Activated T-cell treated with anti-CD3 and anti-CD28 coated beads, Interleukin-2, amount 50 U/mL, for 1 hour (primary cell): Measurements from ENCODE around the gene CREBL2.
"Not testable (repeated sequence)": the region's sequence is repeated elsewhere in the genome, so short reads cannot be mapped to it uniquely, and the experiment has no call there.

Source experiments
- DNase-seq: peaks from one replicate; pipeline ENCODE4 v3.0.0-alpha.2; 2020

The CREBL2 gene

DNA sequence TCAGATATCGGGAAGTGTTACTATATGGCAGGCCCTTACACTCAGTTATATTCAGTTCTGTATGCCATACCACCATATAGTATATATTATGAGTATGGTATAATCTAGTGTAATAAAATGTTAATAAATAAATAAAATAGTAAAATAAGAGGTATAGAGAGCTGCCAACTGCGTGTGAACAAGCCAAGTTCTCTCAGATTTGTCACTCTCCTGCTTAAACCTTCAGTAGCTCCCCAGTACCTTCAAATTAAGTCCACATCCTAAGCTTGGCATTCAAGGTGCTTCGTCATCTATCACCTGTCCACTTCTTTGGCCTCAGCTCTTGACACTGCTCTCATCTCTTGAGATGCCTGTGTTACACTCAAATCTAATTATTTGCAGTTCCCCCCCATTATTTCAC lies 12.8 kb upstream of the CREBL2 start:
- no peak for DNase-seq

- DNase-seq = no peak
Measured at GRCh38 chr12:12599750-12600643, 11.7 kb upstream of the CREBL2 start.

GRCh38 chr12:12600659-12601058 lies 11.0 kb upstream of the CREBL2 start:
- no peak for DNase-seq

GRCh38 chr12:12604740-12605139 lies 6.9 kb upstream of the CREBL2 start:
- no peak for DNase-seq

DNA sequence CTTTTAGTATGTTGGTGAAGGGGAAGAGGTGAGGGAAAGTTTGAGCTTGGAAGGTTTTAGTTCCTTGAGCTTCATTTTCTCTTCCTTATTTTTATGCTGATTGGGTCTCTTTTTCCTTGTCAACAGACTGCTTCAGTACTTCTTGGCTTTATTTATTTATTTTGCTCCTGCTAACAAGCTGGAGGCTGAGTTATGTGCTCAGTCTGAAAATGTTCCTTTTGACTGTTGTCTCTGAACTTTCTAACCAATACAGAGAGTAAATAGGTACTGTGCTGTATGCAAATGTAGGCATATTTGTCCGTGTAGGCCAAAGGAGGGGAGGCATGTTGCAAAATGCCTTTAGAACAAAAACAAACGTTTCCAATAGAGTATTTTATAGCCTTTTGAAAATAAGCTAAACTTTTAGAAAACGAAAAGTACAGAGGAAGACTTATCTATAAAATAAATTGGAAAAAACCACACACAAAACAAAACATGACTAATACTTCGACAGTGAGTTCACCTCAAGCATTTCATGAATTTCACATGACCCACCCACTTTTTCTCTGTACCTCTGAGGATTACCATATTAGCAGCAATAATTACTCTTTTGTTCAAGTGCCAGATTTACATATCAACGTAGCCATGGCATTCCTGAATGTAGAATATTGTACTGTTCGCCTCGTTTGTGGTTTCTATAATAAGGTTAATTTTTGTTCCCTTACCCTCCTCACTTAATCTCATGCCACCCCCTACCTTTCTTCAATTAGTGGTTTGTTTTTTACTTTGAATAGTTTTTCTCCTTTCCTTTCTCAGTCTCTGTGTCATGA lies 4.7 kb upstream of the CREBL2 start:
- DNase-seq = no peak

GRCh38 chr12:12608557-12608957 lies 3.1 kb upstream of the CREBL2 start:
- DNase-seq = no peak

DNA sequence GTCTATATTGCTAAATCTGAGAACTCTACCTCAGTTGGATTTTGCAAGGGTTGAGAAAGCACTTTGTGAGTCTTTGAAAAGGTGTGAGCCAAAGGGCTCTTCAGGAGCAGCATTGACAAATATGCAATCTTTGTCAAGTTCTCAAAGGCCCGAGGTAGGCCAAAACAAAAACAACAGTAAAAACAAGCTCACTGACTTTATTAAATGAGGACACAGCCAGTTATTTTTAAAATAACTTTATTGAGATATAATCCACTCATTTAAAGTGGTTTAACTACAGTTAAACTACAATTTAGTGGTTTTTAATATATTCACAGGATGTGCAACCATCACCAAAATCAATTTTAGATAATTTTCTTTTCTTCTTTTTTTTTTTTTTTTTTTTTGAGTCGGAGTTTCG lies 2.0 kb upstream of the CREBL2 start:
- no peak for DNase-seq

GRCh38 chr12:12610711-12611110 lies 965 bp upstream of the CREBL2 start:
- no peak for DNase-seq

- no peak for DNase-seq
Measured at GRCh38 chr12:12612358-12612757, 682 bp downstream of the CREBL2 start.

- no peak for DNase-seq
Measured at GRCh38 chr12:12613344-12613743, 1.7 kb downstream of the CREBL2 start.

DNA sequence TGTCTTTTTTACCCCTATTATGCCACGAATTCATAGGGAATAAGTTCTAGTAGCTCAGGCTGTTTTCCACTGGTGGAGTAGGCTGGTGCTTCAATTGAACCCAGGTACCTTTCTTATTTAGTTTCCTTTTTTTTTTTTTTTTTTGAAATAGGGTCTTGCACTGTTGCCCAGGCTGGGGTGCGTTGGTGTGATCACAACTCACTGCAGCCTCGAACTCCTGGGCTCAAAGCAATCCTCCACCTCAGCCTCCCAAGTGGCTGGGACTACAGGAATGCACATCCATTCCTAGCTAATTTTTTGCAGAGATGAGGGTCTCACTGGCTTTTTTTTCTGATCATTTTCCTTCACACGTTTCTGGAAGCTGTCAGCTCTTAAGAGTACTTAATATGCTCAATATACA lies 2.7 kb downstream of the CREBL2 start:
- DNase-seq = no peak

- no peak for DNase-seq
Measured at GRCh38 chr12:12616512-12617310, 5.0 kb downstream of the CREBL2 start.

- DNase-seq = not testable (repeated sequence)
Measured at GRCh38 chr12:12618064-12618463, 6.4 kb downstream of the CREBL2 start.

DNA sequence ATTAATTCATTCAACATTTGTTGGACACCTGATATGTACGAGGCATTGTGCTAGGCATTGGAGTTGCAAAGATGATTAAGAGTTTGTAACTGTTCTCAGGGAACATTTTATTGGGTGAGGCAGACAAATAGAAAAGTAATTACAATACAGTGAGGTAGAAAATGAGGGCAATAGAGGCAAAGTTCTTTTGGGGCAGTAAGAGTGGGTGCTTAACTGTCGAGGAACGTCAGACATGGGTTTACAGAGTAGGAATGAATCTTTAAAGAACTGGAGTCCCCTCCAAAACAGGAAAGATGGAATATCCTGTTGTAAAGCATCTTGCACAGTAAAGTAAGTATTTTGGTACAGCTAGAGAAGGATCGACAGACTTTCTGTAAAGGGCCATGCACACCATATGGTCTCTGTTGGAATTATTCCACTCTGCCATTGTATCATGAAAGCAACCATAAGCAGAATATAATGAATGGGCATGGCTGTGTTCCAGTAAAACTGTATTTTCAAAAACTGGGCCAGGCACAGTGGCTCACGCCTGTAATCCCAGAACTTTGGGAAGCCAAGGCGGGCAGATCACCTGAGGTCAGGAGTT lies 9.1 kb downstream of the CREBL2 start:
- no peak for DNase-seq

DNA sequence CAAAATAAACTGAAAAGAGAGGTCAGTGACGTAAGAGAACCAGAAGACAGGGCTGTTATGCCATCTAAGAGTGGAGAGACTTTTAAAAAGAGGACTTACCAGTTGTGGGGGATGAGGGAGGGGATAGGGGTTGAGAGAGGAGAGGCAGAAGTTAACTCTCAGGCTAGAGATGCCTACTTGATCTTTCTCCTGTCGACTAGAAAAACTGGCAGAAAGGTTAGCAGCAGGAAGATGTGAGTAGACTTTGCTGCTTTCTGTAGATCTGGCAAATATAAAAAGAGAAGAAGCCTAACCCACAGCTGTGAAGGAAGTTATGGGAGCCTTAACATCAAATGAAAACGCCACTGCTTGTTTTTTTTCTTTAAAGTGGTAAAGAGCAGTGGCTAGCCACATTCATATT lies 10.7 kb downstream of the CREBL2 start:
- no peak for DNase-seq

DNA sequence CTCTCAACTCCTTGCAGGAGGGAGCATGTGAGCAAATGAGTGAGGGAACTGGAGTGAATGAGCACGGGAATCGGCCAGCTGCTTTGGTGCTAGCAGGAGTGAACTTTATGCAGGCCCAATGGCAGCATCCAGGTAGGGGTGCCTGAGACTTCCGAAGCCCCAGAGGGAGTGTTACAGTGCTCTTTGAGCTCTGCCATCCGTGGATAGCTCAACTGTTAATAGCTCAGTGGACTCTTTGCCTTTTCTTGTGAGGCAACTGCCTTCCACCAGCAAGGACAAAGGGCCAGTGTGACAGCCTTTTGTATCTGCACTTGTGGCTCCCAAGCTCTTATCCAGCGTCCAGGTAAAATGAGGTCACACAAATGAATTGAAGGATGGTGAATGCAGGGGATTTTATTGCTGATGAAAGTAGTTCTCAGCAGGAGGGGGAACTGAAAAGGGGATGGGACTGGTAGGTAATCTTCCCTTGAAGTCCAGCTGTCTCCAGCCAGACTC lies 12.9 kb downstream of the CREBL2 start:
- DNase-seq = no peak

GRCh38 chr12:12626471-12626870 lies 14.8 kb downstream of the CREBL2 start:
- no peak for DNase-seq

GRCh38 chr12:12627308-12627827 lies 15.7 kb downstream of the CREBL2 start:
- no peak for DNase-seq

- DNase-seq = no peak
Measured at GRCh38 chr12:12628013-12628412, 16.3 kb downstream of the CREBL2 start.

DNA sequence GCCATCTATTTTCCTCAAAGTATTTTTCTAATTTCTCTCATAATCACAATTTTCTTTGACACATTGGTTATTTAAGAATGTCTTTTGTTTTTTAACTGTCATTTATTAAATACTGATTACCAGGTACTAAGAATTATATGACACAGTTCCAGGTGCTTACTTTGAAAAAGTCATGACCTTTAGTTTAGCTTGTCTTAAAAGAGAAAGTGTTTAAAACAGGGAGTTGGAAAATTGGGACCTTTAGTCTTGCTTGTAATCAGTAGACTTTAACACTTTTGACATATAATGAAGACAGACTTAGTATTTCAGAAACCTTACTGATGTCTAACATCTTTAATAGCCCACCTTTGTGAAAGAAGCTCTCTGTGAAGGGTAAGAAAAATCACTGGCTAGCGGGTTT lies 19.2 kb downstream of the CREBL2 start:
- DNase-seq = no peak

DNA sequence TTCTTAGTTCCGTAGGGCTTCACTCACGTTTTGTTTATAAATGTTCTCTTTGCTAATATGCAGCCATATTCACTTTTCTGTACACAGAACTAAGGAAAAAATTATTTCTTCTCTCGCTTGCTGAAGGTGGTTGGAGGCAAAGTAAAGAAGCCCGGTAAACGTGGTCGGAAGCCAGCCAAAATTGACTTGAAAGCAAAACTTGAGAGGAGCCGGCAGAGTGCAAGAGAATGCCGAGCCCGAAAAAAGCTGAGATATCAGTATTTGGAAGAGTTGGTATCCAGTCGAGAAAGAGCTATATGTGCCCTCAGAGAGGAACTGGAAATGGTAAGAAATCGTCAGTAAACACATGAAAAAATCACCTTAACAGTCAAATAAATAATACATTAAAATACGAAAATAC lies 24.0 kb downstream of the CREBL2 start:
- no peak for DNase-seq

DNA sequence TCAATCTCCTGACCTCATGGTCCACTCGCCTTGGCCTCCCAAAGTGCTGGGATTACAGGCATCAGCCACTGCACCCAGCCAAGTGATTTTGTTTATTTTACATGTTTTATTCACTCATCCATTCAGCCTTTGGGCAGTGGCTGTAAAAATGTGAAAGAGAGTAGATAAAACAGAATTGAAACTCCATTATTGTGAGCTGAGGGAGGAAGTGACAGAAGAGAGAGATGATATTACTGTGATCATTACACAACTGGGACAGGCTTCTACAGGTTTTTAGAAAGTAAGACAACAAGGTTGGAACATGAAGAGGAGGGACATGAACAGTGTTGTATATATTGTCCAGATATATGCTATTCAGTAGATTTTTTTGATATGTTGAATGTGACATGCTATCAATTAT lies 25.0 kb downstream of the CREBL2 start:
- no peak for DNase-seq
